ENCODE results near the gene ING1.
"Not testable (repeated sequence)": the region's sequence is repeated elsewhere in the genome, so short reads cannot be mapped to it uniquely, and the experiment has no call there.

ING1 gene

GRCh38 chr13:110695774-110696173, 17.7 kb upstream of the ING1 start:
- DNase-seq (ENCODE audit: low read depth): not testable (repeated sequence)

GRCh38 chr13:110696776-110697175, 16.7 kb upstream of the ING1 start:
- no peak for DNase-seq (ENCODE audit: low read depth)

- no peak for DNase-seq (ENCODE audit: low read depth)
Observed at GRCh38 chr13:110697842-110698241, 15.7 kb upstream of the ING1 start.

- no peak for DNase-seq (ENCODE audit: low read depth)
Observed at GRCh38 chr13:110698689-110699088, 14.8 kb upstream of the ING1 start.

GRCh38 chr13:110699148-110700145, 14.1 kb upstream of the ING1 start:
- no peak for DNase-seq (ENCODE audit: low read depth)

- DNase-seq (ENCODE audit: low read depth): no peak
Observed at GRCh38 chr13:110700186-110700585, 13.3 kb upstream of the ING1 start.

GRCh38 chr13:110700641-110701040, 12.9 kb upstream of the ING1 start:
- no peak for DNase-seq (ENCODE audit: low read depth)

- DNase-seq (ENCODE audit: low read depth): not testable (repeated sequence)
Observed at GRCh38 chr13:110701061-110701460, 12.4 kb upstream of the ING1 start.

GRCh38 chr13:110702089-110702488, 11.4 kb upstream of the ING1 start:
- DNase-seq (ENCODE audit: low read depth): no peak

- DNase-seq (ENCODE audit: low read depth): no peak
Observed at GRCh38 chr13:110702591-110703526, 10.6 kb upstream of the ING1 start.

GRCh38 chr13:110705356-110705825, 8.1 kb upstream of the ING1 start:
- no peak for DNase-seq (ENCODE audit: low read depth)

- peak; percentile 89 for DNase-seq (ENCODE audit: low read depth)
Observed at GRCh38 chr13:110705826-110706569, 7.5 kb upstream of the ING1 start, which contains the start of gene CARS2. Gene CARS2, minus strand, starts transcription at chr13:110706116. Its CDS starts 23 bp downstream, at chr13:110706093.

- DNase-seq (ENCODE audit: low read depth): no peak
Observed at GRCh38 chr13:110706570-110707372, 6.7 kb upstream of the ING1 start.

GRCh38 chr13:110712081-110712848, 1.2 kb upstream of the ING1 start:
- peak; percentile 77 for DNase-seq (ENCODE audit: low read depth)

GRCh38 chr13:110712849-110713641, 455 bp upstream of the ING1 start:
- peak; percentile 98 for DNase-seq (ENCODE audit: low read depth)

GRCh38 chr13:110713981-110714796, 689 bp downstream of the ING1 start:
- DNase-seq (ENCODE audit: low read depth): peak; percentile 55

- DNase-seq (ENCODE audit: low read depth): peak; percentile 14
Observed at GRCh38 chr13:110714797-110715394, 1.4 kb downstream of the ING1 start.
